ENCODE data around the gene SLC25A12. TPM values are rescaled to one million over a fixed set of nuclear protein-coding genes. Genes with fewer than 3 reads are reported as not detected.
A peak's percentile ranks its signal among the peaks of the same experiment; 100 is the strongest.

Gene SLC25A12
- total RNA-seq, 1 experiment from 2014 or later: 28.8 TPM

DNA sequence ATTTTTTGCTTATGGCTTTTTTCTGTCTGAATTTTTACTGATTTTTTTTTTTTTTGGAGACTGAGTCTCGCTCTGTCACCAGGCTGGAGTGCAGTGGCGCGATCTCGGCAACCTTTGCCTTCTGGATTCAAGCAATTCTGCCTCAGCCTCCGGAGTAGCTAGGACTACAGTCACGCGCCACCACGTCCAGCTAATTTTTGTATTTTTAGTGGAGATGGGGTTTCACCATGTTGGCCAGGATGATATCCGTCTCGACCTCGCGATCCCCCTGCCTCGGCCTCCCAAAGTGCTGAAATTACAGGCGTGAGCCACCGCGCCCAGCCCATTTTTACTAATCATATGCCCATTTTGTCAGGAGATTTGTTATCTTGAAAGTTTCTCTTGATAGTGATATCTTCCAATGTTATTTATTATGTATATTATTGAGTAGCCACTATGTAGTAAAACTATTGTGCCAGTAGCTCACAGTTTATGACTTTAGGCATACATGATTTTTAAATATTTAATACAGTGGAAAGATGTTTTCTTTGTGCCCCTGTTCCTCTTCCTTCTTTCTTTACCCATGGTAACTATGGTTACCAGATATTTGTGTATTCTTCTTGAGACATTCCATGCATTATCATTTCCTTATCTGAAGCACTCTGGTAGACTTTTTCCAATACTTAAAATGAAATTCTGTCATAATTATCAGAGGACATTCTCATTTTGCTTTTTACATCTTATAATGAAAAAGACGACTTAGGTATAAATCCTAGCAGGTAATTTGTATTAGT, 30.3 kb upstream of the SLC25A12 start:
- intact Hi-C loops (cut with micrococcal nuclease; ENCODE audit: unreplicated experiment): loop anchor here (5.0 kb wide), 1 partner anchor 112 kb away; no protein-coding TSS in a partner anchor
- ChIA-PET POLR2A (ENCODE audit: unreplicated experiment) (no interaction called here), CTCF (interaction anchor here (0.5 to 0.7 kb wide), 2 partner anchors 10 to 173 kb away, joined by 5 to 6 read pairs; no protein-coding TSS in a partner anchor)
- Histone ChIP-seq H3K4me1 (replicated peaks; ENCODE audit: insufficient read depth) (peaks cover 25% of the 10 kb centered on the region), H3K9me2 (ENCODE audit: insufficient read depth) (no peaks in the 10 kb centered on the region), H2AFZ (no peak overlapping the region), H4K20me1 (ENCODE audit: insufficient read depth) (peaks cover 13% of the 10 kb centered on the region; the same call in 1 of the 2 replicates), H3K9me3 (ENCODE audit: insufficient read depth, low read depth) (no peaks in the 10 kb centered on the region), H3K79me2 (ENCODE audit: low read depth) (peaks cover 67% of the 10 kb centered on the region), H3F3A (ENCODE audit: insufficient read depth, low read depth) (peaks cover 26% of the 10 kb centered on the region), H3K4me3 (peak overlapping the region; percentile 68; the same call in 1 of the 2 replicates), H3K27me3 (ENCODE audit: insufficient read depth, low read depth) (no peaks in the 10 kb centered on the region), H3K36me3 (ENCODE audit: low read depth) (peaks cover 40% of the 10 kb centered on the region), H3K4me2 (peak overlapping the region; percentile 86), H3K27ac (no peak overlapping the region)
- no peak for DNase-seq
- TF ChIP-seq, protein P1, sequence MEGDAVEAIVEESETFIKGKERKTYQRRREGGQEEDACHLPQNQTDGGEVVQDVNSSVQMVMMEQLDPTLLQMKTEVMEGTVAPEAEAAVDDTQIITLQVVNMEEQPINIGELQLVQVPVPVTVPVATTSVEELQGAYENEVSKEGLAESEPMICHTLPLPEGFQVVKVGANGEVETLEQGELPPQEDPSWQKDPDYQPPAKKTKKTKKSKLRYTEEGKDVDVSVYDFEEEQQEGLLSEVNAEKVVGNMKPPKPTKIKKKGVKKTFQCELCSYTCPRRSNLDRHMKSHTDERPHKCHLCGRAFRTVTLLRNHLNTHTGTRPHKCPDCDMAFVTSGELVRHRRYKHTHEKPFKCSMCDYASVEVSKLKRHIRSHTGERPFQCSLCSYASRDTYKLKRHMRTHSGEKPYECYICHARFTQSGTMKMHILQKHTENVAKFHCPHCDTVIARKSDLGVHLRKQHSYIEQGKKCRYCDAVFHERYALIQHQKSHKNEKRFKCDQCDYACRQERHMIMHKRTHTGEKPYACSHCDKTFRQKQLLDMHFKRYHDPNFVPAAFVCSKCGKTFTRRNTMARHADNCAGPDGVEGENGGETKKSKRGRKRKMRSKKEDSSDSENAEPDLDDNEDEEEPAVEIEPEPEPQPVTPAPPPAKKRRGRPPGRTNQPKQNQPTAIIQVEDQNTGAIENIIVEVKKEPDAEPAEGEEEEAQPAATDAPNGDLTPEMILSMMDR (conservative IDR thresholded peaks at IDR 0.05): no peak
- no TSS peak for BruUV-seq (replicated peaks)

DNA sequence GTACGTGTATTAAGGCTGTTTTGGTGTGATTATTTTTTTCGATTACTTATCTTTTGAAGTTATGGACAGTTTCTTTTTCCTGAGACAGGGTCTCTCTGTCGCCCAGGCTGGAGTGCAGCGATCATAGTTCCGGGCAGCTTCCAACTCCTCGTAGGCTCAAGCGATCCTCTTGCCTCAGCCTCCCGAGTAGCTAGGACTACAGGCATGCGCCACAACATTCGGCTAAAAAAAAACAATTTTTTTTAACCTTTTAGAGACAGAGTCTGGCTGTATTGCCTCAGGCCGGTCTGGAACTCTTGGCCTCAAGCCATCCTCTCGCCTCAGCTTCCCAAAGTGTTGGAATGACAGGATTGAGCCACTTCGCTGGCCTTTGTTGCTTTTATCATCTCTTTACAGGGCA, 29.2 kb upstream of the SLC25A12 start:
- Histone ChIP-seq H3K9me2 (ENCODE audit: insufficient read depth) (no peaks in the 10 kb centered on the region), H3F3A (ENCODE audit: insufficient read depth, low read depth) (peaks cover 26% of the 10 kb centered on the region), H3K4me3 (peak overlapping the region; percentile 68), H3K79me2 (ENCODE audit: low read depth) (peaks cover 56% of the 10 kb centered on the region), H3K27ac (peak overlapping the region; percentile 52), H3K4me1 (replicated peaks; ENCODE audit: insufficient read depth) (peaks cover 25% of the 10 kb centered on the region), H3K27me3 (ENCODE audit: insufficient read depth, low read depth) (no peaks in the 10 kb centered on the region), H3K36me3 (ENCODE audit: low read depth) (peaks cover 32% of the 10 kb centered on the region), H4K20me1 (ENCODE audit: insufficient read depth) (peaks cover 10% of the 10 kb centered on the region; the same call in 1 of the 2 replicates), H2AFZ (peak overlapping the region; percentile 94), H3K4me2 (peak overlapping the region; percentile 86), H3K9me3 (ENCODE audit: insufficient read depth, low read depth) (no peaks in the 10 kb centered on the region)
- TF ChIP-seq EZH2 (IDR thresholded peaks at IDR 0.05; ENCODE audit: low read depth): no peak
- TF ChIP-seq, protein P1 (conservative IDR thresholded peaks at IDR 0.05): no peak
- ChIA-PET POLR2A (ENCODE audit: unreplicated experiment) (interaction anchor here (0.6 to 1.0 kb wide), 4 partner anchors 41 to 1107 kb away, joined by 3 to 5 read pairs (median 4); partner anchors contain the start of gene GAD1), CTCF (interaction anchor here (0.6 to 1.6 kb wide), 4 partner anchors 18 to 216 kb away, joined by 3 to 8 read pairs (median 4); no protein-coding TSS in a partner anchor)
- DNase-seq: peak; percentile 53 to 54
- intact Hi-C loops (cut with micrococcal nuclease; ENCODE audit: unreplicated experiment): loop anchor here (1.0 to 5.0 kb wide), 4 partner anchors 111 to 204 kb away; partner anchors contain the start of gene DLX2
- BruUV-seq (replicated peaks): no TSS peak

DNA sequence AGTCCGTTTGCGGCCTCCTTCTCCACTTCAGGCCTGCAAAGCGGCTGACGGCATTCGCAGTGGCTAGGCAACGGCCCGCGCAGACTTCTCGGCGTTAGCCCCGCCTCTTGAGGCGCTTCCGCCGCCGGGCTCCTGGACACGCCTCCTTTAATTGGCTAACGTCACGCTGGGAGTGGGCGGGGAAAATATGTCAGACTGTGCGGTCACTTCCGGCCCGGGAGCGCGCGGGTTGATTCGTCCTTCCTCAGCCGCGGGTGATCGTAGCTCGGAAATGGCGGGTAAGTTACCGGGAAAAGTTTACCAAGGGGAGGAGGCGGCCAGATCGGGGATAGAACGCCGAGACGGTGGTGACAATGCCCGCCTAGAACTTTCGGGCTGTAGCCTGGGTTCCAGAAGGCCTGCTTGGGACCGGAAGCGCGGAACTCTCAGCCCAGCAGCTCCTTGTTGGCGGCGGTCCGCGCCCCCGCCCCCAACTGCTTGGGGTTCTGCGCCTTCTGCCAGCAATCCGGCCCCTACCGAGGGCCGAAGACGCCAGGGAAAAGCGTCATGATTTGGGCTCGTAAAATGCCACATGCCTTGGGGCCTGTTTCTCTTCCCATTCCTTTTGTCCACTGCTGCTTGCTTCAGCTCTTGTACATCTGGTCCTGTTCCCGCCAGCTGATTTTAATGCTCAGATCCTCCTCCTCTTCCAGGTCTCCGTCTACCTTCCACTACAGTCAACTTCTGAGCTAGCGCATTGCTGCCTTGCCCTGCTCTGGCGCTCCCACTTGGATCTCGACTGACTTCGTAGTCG, 28.4 kb upstream of the SLC25A12 start, which contains the start of gene HAT1:
Gene HAT1, plus strand, starts transcription at position 232 of the 793 bp plus-strand sequence. Its CDS starts 40 bp downstream, at position 272.
- DNase-seq: peak; percentile 98 to 100
- Histone ChIP-seq H3F3A (ENCODE audit: insufficient read depth, low read depth) (peaks cover 26% of the 10 kb centered on the region), H3K27ac (peak within 1 kb of the TSS; percentile 52), H3K79me2 (ENCODE audit: low read depth) (peaks cover 48% of the 10 kb centered on the region), H3K4me1 (replicated peaks; ENCODE audit: insufficient read depth) (peaks cover 25% of the 10 kb centered on the region), H3K27me3 (ENCODE audit: insufficient read depth, low read depth) (no peaks in the 10 kb centered on the region), H3K9me2 (ENCODE audit: insufficient read depth) (no peaks in the 10 kb centered on the region), H3K4me2 (peak within 1 kb of the TSS; percentile 86), H2AFZ (peak within 1 kb of the TSS; percentile 94), H4K20me1 (ENCODE audit: insufficient read depth) (peaks cover 10% of the 10 kb centered on the region; the same call in 1 of the 2 replicates), H3K36me3 (ENCODE audit: low read depth) (peaks cover 29% of the 10 kb centered on the region), H3K4me3 (peak within 1 kb of the TSS; percentile 68), H3K9me3 (ENCODE audit: insufficient read depth, low read depth) (no peaks in the 10 kb centered on the region)
- TF ChIP-seq, protein P1 (conservative IDR thresholded peaks at IDR 0.05): no peak
- TF ChIP-seq EZH2 (IDR thresholded peaks at IDR 0.05; ENCODE audit: low read depth): no peak
- intact Hi-C loops (cut with micrococcal nuclease; ENCODE audit: unreplicated experiment): loop anchor here (1.0 to 5.0 kb wide), 8 partner anchors 28 to 543 kb away; partner anchors contain the start of genes DLX2, METAP1D and SLC25A12
- ChIA-PET CTCF (interaction anchor here (0.7 to 1.6 kb wide), 3 partner anchors 19 to 177 kb away, joined by 3 read pairs; no protein-coding TSS in a partner anchor), POLR2A (ENCODE audit: unreplicated experiment) (interaction anchor here (0.5 to 1.0 kb wide), 13 partner anchors 8 to 1106 kb away, joined by 3 to 6 read pairs (median 3); partner anchors contain the start of genes DLX2, DYNC1I2 and GAD1)
- BruUV-seq (replicated peaks): TSS peak; percentile 64

Measured in PC-9 (cell line).